ENCODE measurements around the gene IRF9.

IRF9 gene

GRCh38 chr14:24150567-24150966, 10.5 kb upstream of the IRF9 start:
- TF ChIP-seq SUZ12 (IDR thresholded peaks at IDR 0.05; ENCODE audit: extremely low read depth, insufficient read depth, insufficient read length): no peak
- TF ChIP-seq ZNF274 (IDR thresholded peaks at IDR 0.05; ENCODE audit: low read depth, low read length): no peak
- TF ChIP-seq YY1 (IDR thresholded peaks at IDR 0.05; ENCODE audit: insufficient read depth, insufficient read length): no peak
- no peaks in the 10 kb centered on the region for H3K4me1 ChIP-seq (ENCODE audit: insufficient read depth, insufficient read length)
- no peak overlapping the region for H3K9ac ChIP-seq (ENCODE audit: insufficient read length, low read depth)
- H3K36me3 ChIP-seq (ENCODE audit: insufficient read depth, insufficient read length, low read length): peaks cover 51% of the 10 kb centered on the region
- H3K4me3 ChIP-seq (ENCODE audit: insufficient read length, low read depth): no peak overlapping the region
- H3K9me3 ChIP-seq (ENCODE audit: insufficient read depth, low read length): no peaks in the 10 kb centered on the region
- DNase-seq (ENCODE audit: low read depth, low spot score): no peak
- no peaks in the 10 kb centered on the region for H3K27me3 ChIP-seq (ENCODE audit: insufficient read depth, insufficient read length)

GRCh38 chr14:24150993-24151392, 10.1 kb upstream of the IRF9 start:
- H3K36me3 ChIP-seq (ENCODE audit: insufficient read depth, insufficient read length, low read length): peaks cover 55% of the 10 kb centered on the region
- H3K9ac ChIP-seq (ENCODE audit: insufficient read length, low read depth): no peak overlapping the region
- no peaks in the 10 kb centered on the region for H3K27me3 ChIP-seq (ENCODE audit: insufficient read depth, insufficient read length)
- DNase-seq (ENCODE audit: low read depth, low spot score): no peak
- TF ChIP-seq YY1 (IDR thresholded peaks at IDR 0.05; ENCODE audit: insufficient read depth, insufficient read length) (no peak), SUZ12 (IDR thresholded peaks at IDR 0.05; ENCODE audit: extremely low read depth, insufficient read depth, insufficient read length) (no peak), ZNF274 (IDR thresholded peaks at IDR 0.05; ENCODE audit: low read depth, low read length) (no peak)
- no peaks in the 10 kb centered on the region for H3K9me3 ChIP-seq (ENCODE audit: insufficient read depth, low read length)
- H3K4me3 ChIP-seq (ENCODE audit: insufficient read length, low read depth): no peak overlapping the region
- H3K4me1 ChIP-seq (ENCODE audit: insufficient read depth, insufficient read length): no peaks in the 10 kb centered on the region

- H3K36me3 ChIP-seq (ENCODE audit: insufficient read depth, insufficient read length, low read length): peaks cover 59% of the 10 kb centered on the region
- H3K4me1 ChIP-seq (ENCODE audit: insufficient read depth, insufficient read length): no peaks in the 10 kb centered on the region
- TF ChIP-seq SUZ12 (IDR thresholded peaks at IDR 0.05; ENCODE audit: extremely low read depth, insufficient read depth, insufficient read length) (no peak), ZNF274 (IDR thresholded peaks at IDR 0.05; ENCODE audit: low read depth, low read length) (no peak)
- no peaks in the 10 kb centered on the region for H3K27me3 ChIP-seq (ENCODE audit: insufficient read depth, insufficient read length)
- no peak overlapping the region for H3K9ac ChIP-seq (ENCODE audit: insufficient read length, low read depth)
- no peaks in the 10 kb centered on the region for H3K9me3 ChIP-seq (ENCODE audit: insufficient read depth, low read length)
- no peak overlapping the region for H3K4me3 ChIP-seq (ENCODE audit: insufficient read length, low read depth)
- DNase-seq (ENCODE audit: low read depth, low spot score): no peak
Measured at GRCh38 chr14:24151404-24152080, 9.5 kb upstream of the IRF9 start.

GRCh38 chr14:24155100-24155499, 6.0 kb upstream of the IRF9 start:
- Histone ChIP-seq H3K9me3 (ENCODE audit: insufficient read depth, low read length) (no peaks in the 10 kb centered on the region), H3K36me3 (ENCODE audit: insufficient read depth, insufficient read length, low read length) (peaks cover 76% of the 10 kb centered on the region), H3K4me1 (ENCODE audit: insufficient read depth, insufficient read length) (no peaks in the 10 kb centered on the region), H3K27me3 (ENCODE audit: insufficient read depth, insufficient read length) (no peaks in the 10 kb centered on the region), H3K4me3 (ENCODE audit: insufficient read length, low read depth) (no peak overlapping the region), H3K9ac (ENCODE audit: insufficient read length, low read depth) (no peak overlapping the region)
- DNase-seq (ENCODE audit: low read depth, low spot score): no peak
- no peak for TF ChIP-seq SUZ12 (IDR thresholded peaks at IDR 0.05; ENCODE audit: extremely low read depth, insufficient read depth, insufficient read length)
- TF ChIP-seq YY1 (IDR thresholded peaks at IDR 0.05; ENCODE audit: insufficient read depth, insufficient read length): no peak
- TF ChIP-seq ZNF274 (IDR thresholded peaks at IDR 0.05; ENCODE audit: low read depth, low read length): no peak

GRCh38 chr14:24156840-24157239, 4.2 kb upstream of the IRF9 start:
- DNase-seq (ENCODE audit: low read depth, low spot score): no peak
- TF ChIP-seq ZNF274 (IDR thresholded peaks at IDR 0.05; ENCODE audit: low read depth, low read length) (no peak), YY1 (IDR thresholded peaks at IDR 0.05; ENCODE audit: insufficient read depth, insufficient read length) (no peak), SUZ12 (IDR thresholded peaks at IDR 0.05; ENCODE audit: extremely low read depth, insufficient read depth, insufficient read length) (no peak)
- no peak overlapping the region for H3K9ac ChIP-seq (ENCODE audit: insufficient read length, low read depth)
- H3K27me3 ChIP-seq (ENCODE audit: insufficient read depth, insufficient read length): no peaks in the 10 kb centered on the region
- no peaks in the 10 kb centered on the region for H3K4me1 ChIP-seq (ENCODE audit: insufficient read depth, insufficient read length)
- H3K36me3 ChIP-seq (ENCODE audit: insufficient read depth, insufficient read length, low read length): peaks cover 69% of the 10 kb centered on the region
- no peaks in the 10 kb centered on the region for H3K9me3 ChIP-seq (ENCODE audit: insufficient read depth, low read length)
- no peak overlapping the region for H3K4me3 ChIP-seq (ENCODE audit: insufficient read length, low read depth)

GRCh38 chr14:24157331-24157730, 3.7 kb upstream of the IRF9 start:
- no peak for TF ChIP-seq SUZ12 (IDR thresholded peaks at IDR 0.05; ENCODE audit: extremely low read depth, insufficient read depth, insufficient read length)
- no peak for TF ChIP-seq YY1 (IDR thresholded peaks at IDR 0.05; ENCODE audit: insufficient read depth, insufficient read length)
- no peak for TF ChIP-seq ZNF274 (IDR thresholded peaks at IDR 0.05; ENCODE audit: low read depth, low read length)
- Histone ChIP-seq H3K4me1 (ENCODE audit: insufficient read depth, insufficient read length) (no peaks in the 10 kb centered on the region), H3K4me3 (ENCODE audit: insufficient read length, low read depth) (no peak overlapping the region), H3K9ac (ENCODE audit: insufficient read length, low read depth) (no peak overlapping the region), H3K9me3 (ENCODE audit: insufficient read depth, low read length) (no peaks in the 10 kb centered on the region), H3K27me3 (ENCODE audit: insufficient read depth, insufficient read length) (no peaks in the 10 kb centered on the region), H3K36me3 (ENCODE audit: insufficient read depth, insufficient read length, low read length) (peaks cover 69% of the 10 kb centered on the region)
- DNase-seq (ENCODE audit: low read depth, low spot score): no peak

GRCh38 chr14:24159777-24160498, 1.1 kb upstream of the IRF9 start:
- DNase-seq (ENCODE audit: low read depth, low spot score): no peak
- Histone ChIP-seq H3K27me3 (ENCODE audit: insufficient read depth, insufficient read length) (no peaks in the 10 kb centered on the region), H3K36me3 (ENCODE audit: insufficient read depth, insufficient read length, low read length) (peaks cover 82% of the 10 kb centered on the region), H3K9me3 (ENCODE audit: insufficient read depth, low read length) (no peaks in the 10 kb centered on the region), H3K9ac (ENCODE audit: insufficient read length, low read depth) (no peak overlapping the region), H3K4me3 (ENCODE audit: insufficient read length, low read depth) (no peak overlapping the region), H3K4me1 (ENCODE audit: insufficient read depth, insufficient read length) (no peaks in the 10 kb centered on the region)
- TF ChIP-seq SUZ12 (IDR thresholded peaks at IDR 0.05; ENCODE audit: extremely low read depth, insufficient read depth, insufficient read length) (no peak), YY1 (IDR thresholded peaks at IDR 0.05; ENCODE audit: insufficient read depth, insufficient read length) (no peak)
